HFFc6 (cell line): ENCODE results near the gene KCNK7. TPM values are rescaled to one million over a fixed set of nuclear protein-coding genes. Genes with fewer than 3 reads are reported as not detected.

ENCODE experiments used
- DNase-seq: peaks from one replicate; pipeline ENCODE4 v3.0.0-alpha.2; 2018
- H3K27ac Mint-ChIP-seq: 2 replicates; pipeline ENCODE4 v1.8.0; 2020; ENCODE audit warnings: mild to moderate bottlenecking, mixed read lengths
- H3K27me3 Mint-ChIP-seq: 2 replicates; pipeline ENCODE4 v1.8.0; 2021; ENCODE audit warnings: mild to moderate bottlenecking, moderate library complexity, mixed read lengths; ENCODE audit not compliant: insufficient read depth
- H3K36me3 Mint-ChIP-seq: 2 replicates; pipeline ENCODE4 v1.8.0; 2021; ENCODE audit warnings: low read depth, mixed read lengths
- H3K4me1 Mint-ChIP-seq: 2 replicates; pipeline ENCODE4 v1.8.0; 2020; ENCODE audit warnings: low read depth, mixed read lengths
- H3K4me3 Mint-ChIP-seq: 2 replicates; pipeline ENCODE4 v1.8.0; 2020; ENCODE audit warnings: mild to moderate bottlenecking, moderate library complexity, mixed read lengths
- H3K9me3 Mint-ChIP-seq: 2 replicates; pipeline ENCODE4 v1.8.0; 2020; ENCODE audit warnings: mild to moderate bottlenecking, mixed read lengths
- microRNA-seq: library from miRNA; unstranded; fragments of <30 nt; microRNA quantifications from one replicate; pipeline ENCODE4, GENCODE V29; 2019
- total RNA-seq, 6 experiments: library from RNA; stranded (reverse); fragmentation: NEBNext Ultra II Directional; extraction: Animal tissue kit (Norgen Biotek cat#: 25700); gene quantifications; 2 replicates in 1 of 6; 3 replicates in 5 of 6; pipeline ENCODE4 v1.2.3, GENCODE V29; 2021
- TF ChIP-seq, protein P1 (sequence below): fragments of 200-600 bp; sonication (generic); IDR thresholded peaks from 2 replicates; pipeline ENCODE4 v1.5.0; 2021; ENCODE audit warnings: antibody characterized with exemption, mild to moderate bottlenecking

KCNK7 gene
- total RNA-seq, 6 experiments from 2014 or later: 0.16 to 0.31 (median 0.30) TPM; not detected in 3

DNA sequence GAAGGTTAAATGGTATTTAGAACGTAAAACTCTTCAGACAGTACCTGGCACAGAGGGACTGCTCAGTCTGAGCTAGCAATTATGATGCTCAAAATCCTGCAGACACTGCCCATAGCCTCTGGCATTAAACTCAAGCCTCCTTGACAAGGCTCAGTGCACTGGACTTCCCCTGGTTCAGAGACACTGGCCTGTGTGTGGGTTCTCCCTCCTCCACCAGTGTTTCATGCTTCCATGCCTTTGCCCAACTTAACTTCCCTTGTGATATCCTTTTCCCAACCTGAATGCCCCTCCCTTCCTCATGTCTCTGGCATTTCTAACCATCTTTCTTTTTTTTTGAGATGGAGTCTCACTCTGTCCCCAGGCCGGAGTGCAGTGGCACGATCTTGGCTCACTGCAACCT is 46.5 kb downstream of the KCNK7 start:
- H3K4me1 Mint-ChIP-seq: 0 out of 2 replicates have a peak, but pooled peaks cover 5% of the 10 kb centered on the region
- H3K27ac Mint-ChIP-seq: no peak overlapping the region
- no peaks in the 10 kb centered on the region for H3K9me3 Mint-ChIP-seq
- TF ChIP-seq, protein P1, sequence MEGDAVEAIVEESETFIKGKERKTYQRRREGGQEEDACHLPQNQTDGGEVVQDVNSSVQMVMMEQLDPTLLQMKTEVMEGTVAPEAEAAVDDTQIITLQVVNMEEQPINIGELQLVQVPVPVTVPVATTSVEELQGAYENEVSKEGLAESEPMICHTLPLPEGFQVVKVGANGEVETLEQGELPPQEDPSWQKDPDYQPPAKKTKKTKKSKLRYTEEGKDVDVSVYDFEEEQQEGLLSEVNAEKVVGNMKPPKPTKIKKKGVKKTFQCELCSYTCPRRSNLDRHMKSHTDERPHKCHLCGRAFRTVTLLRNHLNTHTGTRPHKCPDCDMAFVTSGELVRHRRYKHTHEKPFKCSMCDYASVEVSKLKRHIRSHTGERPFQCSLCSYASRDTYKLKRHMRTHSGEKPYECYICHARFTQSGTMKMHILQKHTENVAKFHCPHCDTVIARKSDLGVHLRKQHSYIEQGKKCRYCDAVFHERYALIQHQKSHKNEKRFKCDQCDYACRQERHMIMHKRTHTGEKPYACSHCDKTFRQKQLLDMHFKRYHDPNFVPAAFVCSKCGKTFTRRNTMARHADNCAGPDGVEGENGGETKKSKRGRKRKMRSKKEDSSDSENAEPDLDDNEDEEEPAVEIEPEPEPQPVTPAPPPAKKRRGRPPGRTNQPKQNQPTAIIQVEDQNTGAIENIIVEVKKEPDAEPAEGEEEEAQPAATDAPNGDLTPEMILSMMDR: no peak
- peaks cover 36% of the 10 kb centered on the region for H3K36me3 Mint-ChIP-seq
- H3K4me3 Mint-ChIP-seq: no peak overlapping the region
- DNase-seq: no peak
- H3K27me3 Mint-ChIP-seq: peaks cover 3% of the 10 kb centered on the region

DNA sequence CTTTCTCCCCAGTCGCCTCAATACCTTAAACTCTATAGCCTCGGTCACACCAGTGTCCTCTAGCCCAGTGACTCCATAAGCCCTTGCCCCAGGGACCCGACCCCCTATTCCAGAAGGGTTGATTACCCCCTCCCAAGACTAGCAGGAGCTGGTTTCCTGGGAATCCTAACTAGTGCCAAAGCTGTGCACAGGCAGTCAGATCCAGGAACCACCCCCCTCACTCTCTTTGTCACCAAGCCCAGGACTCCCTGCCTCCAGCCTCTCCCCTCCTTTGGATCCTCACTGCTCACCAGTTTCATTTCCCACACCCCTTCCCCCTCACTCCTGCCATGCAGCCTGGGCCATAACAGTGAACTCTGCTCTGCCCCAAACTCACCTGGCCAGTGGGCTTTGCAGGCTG is 47.2 kb downstream of the KCNK7 start:
- Mint-ChIP-seq H3K27ac (no peak overlapping the region), H3K27me3 (peaks cover 3% of the 10 kb centered on the region), H3K9me3 (no peaks in the 10 kb centered on the region), H3K4me3 (no peak overlapping the region), H3K36me3 (peaks cover 36% of the 10 kb centered on the region), H3K4me1 (0 out of 2 replicates have a peak, but pooled peaks cover 5% of the 10 kb centered on the region)
- TF ChIP-seq, protein P1: no peak
- no peak for DNase-seq

- Mint-ChIP-seq H3K27me3 (peaks cover 3% of the 10 kb centered on the region), H3K36me3 (peaks cover 39% of the 10 kb centered on the region), H3K27ac (no peak overlapping the region), H3K4me3 (no peak overlapping the region), H3K9me3 (no peaks in the 10 kb centered on the region), H3K4me1 (0 out of 2 replicates have a peak, but pooled peaks cover 4% of the 10 kb centered on the region)
- TF ChIP-seq, protein P1: no peak
- no peak for DNase-seq
Measured at GRCh38 chr11:65547446-65548125, 48.0 kb downstream of the KCNK7 start.

DNA sequence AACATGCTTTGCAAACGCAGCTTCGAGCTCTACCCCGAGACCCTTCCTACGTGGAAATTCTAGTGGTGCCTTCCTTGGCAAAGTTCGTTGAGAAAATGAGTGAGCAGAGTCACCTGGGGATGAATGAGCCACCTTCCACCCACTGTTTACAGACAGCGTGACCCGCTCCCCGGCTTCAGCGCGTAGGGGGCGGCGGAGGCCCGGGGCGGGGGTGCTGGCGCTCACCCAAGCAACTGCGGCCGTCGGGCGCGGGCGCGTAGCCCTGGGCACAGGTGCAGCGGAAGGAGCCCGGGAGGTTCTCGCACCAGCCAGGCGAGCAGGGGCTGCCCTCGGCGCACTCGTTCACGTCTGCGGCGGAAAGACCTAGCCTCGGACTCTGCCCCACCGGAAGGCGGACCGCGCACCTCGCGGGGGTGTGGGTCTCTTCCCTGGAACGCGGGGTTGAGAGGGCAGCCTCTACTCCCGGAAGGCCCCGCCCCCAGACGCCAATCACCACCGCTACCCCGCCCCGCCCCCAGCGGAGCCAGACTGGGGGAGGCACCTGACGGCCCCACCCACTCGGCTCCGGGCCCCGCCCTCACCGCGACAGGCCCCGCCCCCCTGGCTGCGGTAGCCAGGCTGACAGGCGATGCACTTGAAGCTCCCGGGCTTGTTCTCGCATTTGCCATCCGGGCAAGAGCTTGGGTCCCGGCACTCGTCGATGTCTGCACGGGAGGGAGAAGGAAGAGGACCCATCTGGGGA is 49.2 kb downstream of the KCNK7 start:
- Mint-ChIP-seq H3K4me3 (no peak overlapping the region), H3K36me3 (peaks cover 28% of the 10 kb centered on the region), H3K27me3 (peaks cover 3% of the 10 kb centered on the region), H3K27ac (no peak overlapping the region), H3K9me3 (no peaks in the 10 kb centered on the region), H3K4me1 (peaks cover 8% of the 10 kb centered on the region)
- TF ChIP-seq, protein P1: no peak
- DNase-seq: no peak

DNA sequence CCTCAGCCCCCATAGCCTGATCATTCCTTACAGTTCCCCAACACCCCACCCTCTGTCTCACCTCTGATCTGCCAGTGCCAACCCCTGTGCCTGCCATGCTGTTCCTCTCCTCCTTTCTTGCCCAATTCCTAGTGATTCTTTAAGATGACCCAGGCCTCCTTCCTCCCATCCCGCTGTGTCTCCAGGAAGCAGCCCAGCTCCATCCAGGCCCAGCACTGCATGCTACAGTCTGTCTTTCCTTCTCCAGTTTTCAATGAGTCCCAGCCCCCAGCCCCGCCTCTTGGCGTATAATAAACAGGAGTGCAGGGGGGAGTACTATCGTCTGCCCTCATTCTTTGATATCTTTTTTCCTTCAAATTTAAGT is 49.8 kb downstream of the KCNK7 start:
- Mint-ChIP-seq H3K36me3 (peaks cover 23% of the 10 kb centered on the region), H3K4me1 (peaks cover 13% of the 10 kb centered on the region), H3K27ac (no peak overlapping the region), H3K27me3 (peaks cover 3% of the 10 kb centered on the region), H3K9me3 (no peaks in the 10 kb centered on the region), H3K4me3 (no peak overlapping the region)
- no peak for DNase-seq
- TF ChIP-seq, protein P1: no peak

Small RNA genes lying within 50 kb of the gene (microRNA-seq; reads per million reads assigned to microRNA genes)
- not detected for gene MIR4690

Other genes with a start within 250 kb of the KCNK7 start
- under 1 TPM in 2 of 6 experiments, not detected in 4; 0.12 to 0.13 TPM for gene TIGD3, start 241.0 kb downstream of the KCNK7 start, total RNA-seq
- 1 to 10 TPM; 4.9 to 8.9 (median 5.8) TPM for gene SLC25A45, start 213.2 kb downstream of the KCNK7 start, total RNA-seq
- 10 to 100 TPM; 22.4 to 28.5 (median 27.1) TPM for gene FRMD8, start 209.2 kb downstream of the KCNK7 start, total RNA-seq
- gene NEAT1, start 173.0 kb downstream of the KCNK7 start, total RNA-seq: 100 to 1,000 TPM; 185 to 250 (median 213) TPM
- gene MALAT1, start 96.8 kb downstream of the KCNK7 start, total RNA-seq: 1,000 to 10,000 TPM; 3,136 to 4,087 (median 3,570) TPM
- gene SCYL1, start 70.7 kb downstream of the KCNK7 start, total RNA-seq: 100 to 1,000 TPM; 120 to 137 (median 126) TPM
- gene LTBP3, start 37.4 kb downstream of the KCNK7 start, total RNA-seq: 10 to 100 TPM; 64.0 to 78.1 (median 66.0) TPM
- gene ZNRD2, start 25.3 kb downstream of the KCNK7 start, total RNA-seq: 10 to 100 TPM; 57.7 to 72.0 (median 64.3) TPM
- gene FAM89B, start 23.3 kb downstream of the KCNK7 start, total RNA-seq: 10 to 100 TPM; 40.9 to 52.8 (median 43.7) TPM
- gene EHBP1L1, start 19.7 kb downstream of the KCNK7 start, total RNA-seq: 10 to 100 TPM; 47.5 to 69.3 (median 61.3) TPM
- gene MAP3K11, start 18.4 kb upstream of the KCNK7 start, total RNA-seq: 10 to 100 TPM; 42.1 to 51.1 (median 46.5) TPM
- gene PCNX3, start 20.0 kb upstream of the KCNK7 start, total RNA-seq: 10 to 100 TPM; 51.5 to 66.7 (median 57.3) TPM
- gene SIPA1, start 42.3 kb upstream of the KCNK7 start, total RNA-seq: 10 to 100 TPM; 23.0 to 41.3 (median 38.3) TPM
- gene RELA, start 67.1 kb upstream of the KCNK7 start, total RNA-seq: 10 to 100 TPM; 66.9 to 72.7 (median 69.5) TPM
- gene KAT5, start 116.5 kb upstream of the KCNK7 start, total RNA-seq: 10 to 100 TPM; 36.5 to 42.6 (median 38.9) TPM
- 10 to 100 TPM; 54.0 to 85.6 (median 61.4) TPM for gene RNASEH2C, start 125.0 kb upstream of the KCNK7 start, total RNA-seq
- 10 to 100 TPM in 2 of 6 experiments, 1 to 10 TPM in 4; 8.7 to 11.1 (median 9.5) TPM for gene AP5B1, start 185.2 kb upstream of the KCNK7 start, total RNA-seq
- not detected for gene OVOL1, start 191.3 kb upstream of the KCNK7 start, total RNA-seq
- not detected for gene SNX32, start 238.2 kb upstream of the KCNK7 start, total RNA-seq